WI38 (cell line): ENCODE data around the gene SERF2.
A peak's percentile ranks its signal among the peaks of the same experiment; 100 is the strongest.
"Not testable (repeated sequence)": the region's sequence is repeated elsewhere in the genome, so short reads cannot be mapped to it uniquely, and the experiment has no call there.

Source experiments
- H3K4me3 ChIP-seq: 2 replicates; pipeline ENCODE4 v1.5.1; 2011; ENCODE audit warnings: low read depth, mild to moderate bottlenecking, control low read depth, low read length
- CTCF ChIP-seq: IDR thresholded peaks from 2 replicates; pipeline ENCODE4 v1.5.1; 2012; ENCODE audit warnings: low read depth, mild to moderate bottlenecking, control low read depth, low read length

Gene SERF2

GRCh38 chr15:43808960-43809678, 17.0 kb downstream of the SERF2 start:
- no peak for TF ChIP-seq CTCF
- H3K4me3 ChIP-seq, result no peak overlapping the region

- H3K4me3 ChIP-seq, result not testable (repeated sequence)
These were observed 22.9 kb downstream of the SERF2 start for GRCh38 chr15:43815064-43815463.

GRCh38 chr15:43821505-43821904, 29.4 kb downstream of the SERF2 start:
- H3K4me3 ChIP-seq, result peak overlapping the region; percentile 43
- no peak for TF ChIP-seq CTCF

- peak within 1 kb of the TSS; percentile 81 for H3K4me3 ChIP-seq
- TF ChIP-seq CTCF, result no peak
These were observed 32.5 kb downstream of the SERF2 start, which contains the start of gene MFAP1 for GRCh38 chr15:43824302-43825246. Gene MFAP1 (minus strand): TSS chr15:43824690. CDS start chr15:43824569, 121 bp downstream.

- not testable (repeated sequence) for H3K4me3 ChIP-seq
These were observed 33.2 kb downstream of the SERF2 start for GRCh38 chr15:43825305-43825704.

GRCh38 chr15:43826029-43826507, 33.9 kb downstream of the SERF2 start:
- no peak for TF ChIP-seq CTCF
- peak overlapping the region; percentile 73 for H3K4me3 ChIP-seq

- TF ChIP-seq CTCF, result no peak
- H3K4me3 ChIP-seq, result peak within 1 kb of the TSS; percentile 73
These were observed 34.6 kb downstream of the SERF2 start, which contains the start of gene WDR76 for GRCh38 chr15:43826508-43827341. Gene WDR76 (plus strand): TSS chr15:43827002. CDS start chr15:43827033, 31 bp downstream.
